Panc1 (cell line): ENCODE results near the gene ENTPD6.

ENCODE experiments used
- CTCF ChIP-seq: fragments of 450-650 bp; IDR thresholded peaks from 2 replicates; pipeline ENCODE4 v1.5.1; 2017; ENCODE audit warnings: mild to moderate bottlenecking
- POLR2AphosphoS5 ChIP-seq: IDR thresholded peaks from 2 replicates; pipeline ENCODE4 v1.6.1; 2012; ENCODE audit warnings: mild to moderate bottlenecking, low read depth, low read length, moderate library complexity
- TCF7L2 ChIP-seq: IDR thresholded peaks from 2 replicates; pipeline ENCODE4 v1.6.1; 2011; ENCODE audit warnings: mild to moderate bottlenecking, low read depth, low read length, inconsistent platforms

DNA sequence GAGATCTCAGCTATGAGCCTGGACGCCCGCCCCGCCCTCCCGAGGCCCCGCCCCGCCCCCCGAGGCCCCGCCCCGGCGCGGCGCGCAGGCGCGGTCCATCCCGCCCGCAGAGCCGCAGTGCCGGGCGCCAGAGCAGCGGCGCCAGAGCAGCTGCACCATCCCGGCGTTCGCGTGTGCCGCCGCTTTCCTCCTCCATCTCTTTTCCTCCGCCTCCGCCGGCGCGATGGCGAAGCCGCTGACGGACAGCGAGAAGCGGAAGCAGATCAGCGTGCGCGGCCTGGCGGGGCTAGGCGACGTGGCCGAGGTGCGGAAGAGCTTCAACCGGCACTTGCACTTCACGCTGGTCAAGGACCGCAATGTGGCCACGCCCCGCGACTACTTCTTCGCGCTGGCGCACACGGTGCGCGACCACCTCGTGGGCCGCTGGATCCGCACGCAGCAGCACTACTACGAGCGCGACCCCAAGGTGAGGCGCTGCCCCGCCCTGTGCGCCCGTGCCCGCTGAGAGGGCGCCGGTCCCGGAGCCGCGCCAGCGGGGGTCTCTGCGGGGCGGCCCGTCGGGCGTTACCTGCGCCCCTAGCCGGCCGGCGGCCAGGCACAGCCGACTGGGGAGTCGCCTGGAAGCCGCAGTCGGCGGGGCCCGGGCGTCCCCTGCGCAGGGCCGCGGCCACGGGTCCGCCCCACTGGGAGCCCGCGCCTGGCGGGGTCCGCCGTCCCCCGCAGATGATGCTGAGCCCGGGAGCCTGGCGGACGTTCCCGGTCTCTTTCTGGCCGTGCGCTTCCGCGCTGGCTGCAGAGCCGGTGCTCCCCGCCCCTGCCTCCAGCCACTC is 52.7 kb downstream of the ENTPD6 start, which contains the start of gene PYGB:
- TF ChIP-seq CTCF (no peak), POLR2AphosphoS5 (peak; percentile 91), TCF7L2 (no peak)
